ENCODE measurements around the gene GATA2. TPM values are rescaled to one million over a fixed set of nuclear protein-coding genes. Genes with fewer than 3 reads are reported as not detected.

The GATA2 gene
- polyA plus RNA-seq, 4 donors: 0.67 to 15.2 (median 1.1) TPM

GRCh38 chr3:128463354-128463753 is 29.6 kb downstream of the GATA2 start:
- FAIRE-seq: no peak
- Histone ChIP-seq H3K27me3 (ENCODE audit: control insufficient read depth in 3 of 3, insufficient read depth in 3 of 3, low read length in 3 of 3) (peaks cover 0 to 15% (median 0%) of the 10 kb centered on the region in 3 donors), H3K4me1 (ENCODE audit: control insufficient read depth in 3 of 3, insufficient read depth in 2 of 3, low read depth in 1 of 3, low read length in 2 of 3) (no peaks in the 10 kb centered on the region), H3K27ac (ENCODE audit: low read depth in 1 of 3, low read length in 2 of 3) (no peak overlapping the region), H3K4me3 (ENCODE audit: low read depth in 1 of 3, low read length in 3 of 3) (no peak overlapping the region), H3K9me3 (ENCODE audit: control insufficient read depth in 2 of 2, insufficient read depth in 1 of 2, low read depth in 1 of 2, low read length in 1 of 2) (no peaks in the 10 kb centered on the region), H3K36me3 (ENCODE audit: control insufficient read depth in 3 of 3, insufficient read depth in 2 of 3, low read depth in 1 of 3, low read length in 3 of 3) (no peaks in the 10 kb centered on the region)
- 58 to 71% (median 59%) methylated on average over 10 to 11 of the region's 11 CpGs for WGBS, 3 donors
- DNase-seq: no peak

- DNase-seq (no peak), FAIRE-seq (no peak)
- H3K27me3 ChIP-seq (ENCODE audit: control insufficient read depth in 3 of 3, insufficient read depth in 3 of 3, low read length in 3 of 3): peaks cover 0 to 17% (median 0%) of the 10 kb centered on the region in 3 donors
- no peaks in the 10 kb centered on the region for H3K9me3 ChIP-seq (ENCODE audit: control insufficient read depth in 2 of 2, insufficient read depth in 1 of 2, low read depth in 1 of 2, low read length in 1 of 2)
- H3K4me3 ChIP-seq (ENCODE audit: low read depth in 1 of 3, low read length in 3 of 3): no peak overlapping the region
- no peaks in the 10 kb centered on the region for H3K36me3 ChIP-seq (ENCODE audit: control insufficient read depth in 3 of 3, insufficient read depth in 2 of 3, low read depth in 1 of 3, low read length in 3 of 3)
- H3K27ac ChIP-seq (ENCODE audit: low read depth in 1 of 3, low read length in 2 of 3): no peak overlapping the region
- 87 to 88% (median 87%) methylated on average over 20 of the region's 20 CpGs for WGBS, 3 donors
- no peaks in the 10 kb centered on the region for H3K4me1 ChIP-seq (ENCODE audit: control insufficient read depth in 3 of 3, insufficient read depth in 2 of 3, low read depth in 1 of 3, low read length in 2 of 3)
Observed at GRCh38 chr3:128462931-128463330, 30.1 kb downstream of the GATA2 start.

DNA sequence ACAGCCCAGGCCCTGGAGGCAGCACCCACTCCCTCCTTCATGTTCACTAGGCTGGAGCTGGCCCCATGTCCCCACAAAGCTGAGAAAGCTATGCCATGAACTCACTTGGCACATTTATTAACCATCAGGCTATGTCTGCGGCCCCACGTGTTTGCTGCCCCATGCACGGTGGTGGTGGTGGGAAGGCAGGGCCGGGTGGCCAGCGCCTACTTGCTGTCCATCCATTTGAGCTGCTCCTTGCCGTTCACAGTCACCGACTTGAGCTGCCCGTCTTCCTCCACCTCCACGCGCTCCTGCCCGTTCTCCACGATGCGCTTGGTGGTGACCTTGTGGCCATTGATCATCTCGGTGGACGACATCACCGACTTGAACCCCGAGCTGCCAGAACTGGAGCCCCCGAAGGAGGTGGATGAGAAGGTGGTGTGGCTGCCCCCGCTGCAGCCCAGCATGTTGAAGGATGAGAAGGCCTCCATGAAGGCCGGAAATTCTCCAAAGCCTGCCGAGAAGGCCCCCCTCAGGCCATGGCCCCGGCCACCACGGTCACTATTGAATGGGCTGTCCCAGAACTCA is 30.6 kb downstream of the GATA2 start:
- no peaks in the 10 kb centered on the region for H3K36me3 ChIP-seq (ENCODE audit: control insufficient read depth in 3 of 3, insufficient read depth in 2 of 3, low read depth in 1 of 3, low read length in 3 of 3)
- DNase-seq: no peak
- H3K27ac ChIP-seq (ENCODE audit: low read depth in 1 of 3, low read length in 2 of 3): no peak overlapping the region
- 90 to 94% (median 91%) methylated on average over 23 of the region's 23 CpGs for WGBS, 3 donors
- no peak overlapping the region for H3K4me3 ChIP-seq (ENCODE audit: low read depth in 1 of 3, low read length in 3 of 3)
- H3K4me1 ChIP-seq (ENCODE audit: control insufficient read depth in 3 of 3, insufficient read depth in 2 of 3, low read depth in 1 of 3, low read length in 2 of 3): no peaks in the 10 kb centered on the region
- no peak for FAIRE-seq
- H3K9me3 ChIP-seq (ENCODE audit: control insufficient read depth in 2 of 2, insufficient read depth in 1 of 2, low read depth in 1 of 2, low read length in 1 of 2): no peaks in the 10 kb centered on the region
- peaks cover 0 to 16% (median 0%) of the 10 kb centered on the region in 3 donors for H3K27me3 ChIP-seq (ENCODE audit: control insufficient read depth in 3 of 3, insufficient read depth in 3 of 3, low read length in 3 of 3)

GRCh38 chr3:128461731-128462130 is 31.3 kb downstream of the GATA2 start:
- WGBS, 3 donors: 66 to 80% (median 74%) methylated on average over 12 of the region's 12 CpGs
- no peak for FAIRE-seq
- DNase-seq: no peak

GRCh38 chr3:128459461-128459820 is 33.6 kb downstream of the GATA2 start:
- H3K27ac ChIP-seq (ENCODE audit: low read depth in 1 of 3, low read length in 2 of 3): no peak overlapping the region
- H3K36me3 ChIP-seq (ENCODE audit: control insufficient read depth in 3 of 3, insufficient read depth in 2 of 3, low read depth in 1 of 3, low read length in 3 of 3): no peaks in the 10 kb centered on the region
- H3K4me1 ChIP-seq (ENCODE audit: control insufficient read depth in 3 of 3, insufficient read depth in 2 of 3, low read depth in 1 of 3, low read length in 2 of 3): no peaks in the 10 kb centered on the region
- FAIRE-seq (no peak), DNase-seq (no peak)
- WGBS, 3 donors: 74 to 85% (median 80%) methylated on average over 9 of the region's 9 CpGs
- H3K9me3 ChIP-seq (ENCODE audit: control insufficient read depth in 2 of 2, insufficient read depth in 1 of 2, low read depth in 1 of 2, low read length in 1 of 2): no peaks in the 10 kb centered on the region
- H3K4me3 ChIP-seq (ENCODE audit: low read depth in 1 of 3, low read length in 3 of 3): no peak overlapping the region
- H3K27me3 ChIP-seq (ENCODE audit: control insufficient read depth in 3 of 3, insufficient read depth in 3 of 3, low read length in 3 of 3): peaks cover 0 to 14% (median 0%) of the 10 kb centered on the region in 3 donors

More at GRCh38 chr3:128461731-128462130, 31.3 kb downstream of the GATA2 start:
- no peaks in the 10 kb centered on the region for H3K4me1 ChIP-seq (ENCODE audit: control insufficient read depth in 3 of 3, insufficient read depth in 2 of 3, low read depth in 1 of 3, low read length in 2 of 3)
- H3K9me3 ChIP-seq (ENCODE audit: control insufficient read depth in 2 of 2, insufficient read depth in 1 of 2, low read depth in 1 of 2, low read length in 1 of 2): no peaks in the 10 kb centered on the region
- H3K4me3 ChIP-seq (ENCODE audit: low read depth in 1 of 3, low read length in 3 of 3): no peak overlapping the region
- no peaks in the 10 kb centered on the region for H3K36me3 ChIP-seq (ENCODE audit: control insufficient read depth in 3 of 3, insufficient read depth in 2 of 3, low read depth in 1 of 3, low read length in 3 of 3)
- H3K27me3 ChIP-seq (ENCODE audit: control insufficient read depth in 3 of 3, insufficient read depth in 3 of 3, low read length in 3 of 3): peaks cover 0 to 16% (median 0%) of the 10 kb centered on the region in 3 donors
- H3K27ac ChIP-seq (ENCODE audit: low read depth in 1 of 3, low read length in 2 of 3): no peak overlapping the region

GRCh38 chr3:128458746-128459460 is 34.1 kb downstream of the GATA2 start:
- Histone ChIP-seq H3K36me3 (ENCODE audit: control insufficient read depth in 3 of 3, insufficient read depth in 2 of 3, low read depth in 1 of 3, low read length in 3 of 3) (no peaks in the 10 kb centered on the region), H3K9me3 (ENCODE audit: control insufficient read depth in 2 of 2, insufficient read depth in 1 of 2, low read depth in 1 of 2, low read length in 1 of 2) (no peaks in the 10 kb centered on the region), H3K4me3 (ENCODE audit: low read depth in 1 of 3, low read length in 3 of 3) (no peak overlapping the region), H3K4me1 (ENCODE audit: control insufficient read depth in 3 of 3, insufficient read depth in 2 of 3, low read depth in 1 of 3, low read length in 2 of 3) (no peaks in the 10 kb centered on the region), H3K27ac (ENCODE audit: low read depth in 1 of 3, low read length in 2 of 3) (no peak overlapping the region), H3K27me3 (ENCODE audit: control insufficient read depth in 3 of 3, insufficient read depth in 3 of 3, low read length in 3 of 3) (peaks cover 0 to 12% (median 3%) of the 10 kb centered on the region in 3 donors)
- WGBS, 3 donors: 75 to 79% (median 78%) methylated on average over 18 of the region's 18 CpGs
- FAIRE-seq: no peak
- DNase-seq: no peak

GRCh38 chr3:128457937-128458336 is 35.1 kb downstream of the GATA2 start:
- no peaks in the 10 kb centered on the region for H3K4me1 ChIP-seq (ENCODE audit: control insufficient read depth in 3 of 3, insufficient read depth in 2 of 3, low read depth in 1 of 3, low read length in 2 of 3)
- peaks cover 0 to 12% (median 3%) of the 10 kb centered on the region in 3 donors for H3K27me3 ChIP-seq (ENCODE audit: control insufficient read depth in 3 of 3, insufficient read depth in 3 of 3, low read length in 3 of 3)
- no peaks in the 10 kb centered on the region for H3K36me3 ChIP-seq (ENCODE audit: control insufficient read depth in 3 of 3, insufficient read depth in 2 of 3, low read depth in 1 of 3, low read length in 3 of 3)
- no peak for DNase-seq
- 82 to 86% (median 84%) methylated on average over 12 of the region's 12 CpGs for WGBS, 3 donors
- FAIRE-seq: no peak
- H3K27ac ChIP-seq (ENCODE audit: low read depth in 1 of 3, low read length in 2 of 3): no peak overlapping the region
- no peak overlapping the region for H3K4me3 ChIP-seq (ENCODE audit: low read depth in 1 of 3, low read length in 3 of 3)
- H3K9me3 ChIP-seq (ENCODE audit: control insufficient read depth in 2 of 2, insufficient read depth in 1 of 2, low read depth in 1 of 2, low read length in 1 of 2): no peaks in the 10 kb centered on the region

DNA sequence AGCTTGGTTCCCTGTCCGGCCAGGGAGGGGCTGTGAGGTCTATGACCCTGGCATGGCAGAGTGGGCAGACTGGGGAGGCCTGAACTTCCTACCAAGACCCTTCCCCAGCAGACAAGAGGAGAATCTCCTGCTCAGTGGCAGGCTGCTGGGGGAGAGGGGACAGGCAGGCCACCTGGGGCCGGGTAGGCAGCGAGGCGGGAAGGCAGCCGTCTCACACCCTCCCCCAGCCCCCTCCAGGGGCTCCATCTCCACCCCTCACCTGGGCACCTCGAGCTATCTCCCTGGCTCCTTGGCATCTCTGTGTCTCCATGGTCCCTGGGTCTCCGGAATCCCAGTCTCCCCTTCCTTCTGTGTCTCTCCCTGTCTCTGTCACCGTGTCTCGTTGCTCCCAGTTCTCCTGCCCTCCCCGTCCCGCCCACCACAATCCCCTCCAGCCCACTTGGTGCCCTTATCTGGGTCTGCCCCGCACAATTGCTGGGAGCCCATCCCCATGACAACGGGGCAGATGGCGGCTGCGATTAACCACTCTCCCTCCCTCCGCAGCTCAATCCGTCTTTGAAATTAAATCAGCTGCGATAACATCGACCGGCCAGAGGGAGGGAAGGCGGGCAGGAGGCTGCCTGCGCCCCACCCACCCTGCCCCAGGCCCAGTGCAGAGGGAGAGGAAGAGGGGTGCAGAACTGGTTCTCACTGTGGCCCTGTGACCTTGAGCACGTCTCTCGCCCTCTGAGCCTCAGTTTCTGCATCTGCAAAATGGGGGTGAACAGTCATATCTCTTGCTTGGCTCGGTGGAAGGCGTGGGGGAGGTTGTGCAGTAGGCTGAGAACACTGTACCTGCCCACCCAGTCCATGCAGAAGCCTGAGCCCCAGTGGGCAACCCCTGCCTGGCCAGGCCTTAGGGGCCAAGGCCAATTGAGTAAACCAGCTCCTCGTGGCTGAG is 36.0 kb downstream of the GATA2 start:
- WGBS, 3 donors: 28 to 53% (median 34%) methylated on average over 22 to 27 of the region's 27 CpGs
- Histone ChIP-seq H3K9me3 (ENCODE audit: control insufficient read depth in 2 of 2, insufficient read depth in 1 of 2, low read depth in 1 of 2, low read length in 1 of 2) (no peaks in the 10 kb centered on the region), H3K27me3 (ENCODE audit: control insufficient read depth in 3 of 3, insufficient read depth in 3 of 3, low read length in 3 of 3) (peaks cover 0 to 15% (median 3%) of the 10 kb centered on the region in 3 donors), H3K27ac (ENCODE audit: low read depth in 1 of 3, low read length in 2 of 3) (no peak overlapping the region), H3K36me3 (ENCODE audit: control insufficient read depth in 3 of 3, insufficient read depth in 2 of 3, low read depth in 1 of 3, low read length in 3 of 3) (no peaks in the 10 kb centered on the region), H3K4me3 (ENCODE audit: low read depth in 1 of 3, low read length in 3 of 3) (no peak overlapping the region), H3K4me1 (ENCODE audit: control insufficient read depth in 3 of 3, insufficient read depth in 2 of 3, low read depth in 1 of 3, low read length in 2 of 3) (no peaks in the 10 kb centered on the region)
- FAIRE-seq (no peak), DNase-seq (no peak)
